ENCODE data around the gene PDE11A. TPM values are rescaled to one million over a fixed set of nuclear protein-coding genes. Genes with fewer than 3 reads are reported as not detected.

Gene PDE11A
- total RNA-seq, 2 experiments from 2014 or later, result not detected

DNA sequence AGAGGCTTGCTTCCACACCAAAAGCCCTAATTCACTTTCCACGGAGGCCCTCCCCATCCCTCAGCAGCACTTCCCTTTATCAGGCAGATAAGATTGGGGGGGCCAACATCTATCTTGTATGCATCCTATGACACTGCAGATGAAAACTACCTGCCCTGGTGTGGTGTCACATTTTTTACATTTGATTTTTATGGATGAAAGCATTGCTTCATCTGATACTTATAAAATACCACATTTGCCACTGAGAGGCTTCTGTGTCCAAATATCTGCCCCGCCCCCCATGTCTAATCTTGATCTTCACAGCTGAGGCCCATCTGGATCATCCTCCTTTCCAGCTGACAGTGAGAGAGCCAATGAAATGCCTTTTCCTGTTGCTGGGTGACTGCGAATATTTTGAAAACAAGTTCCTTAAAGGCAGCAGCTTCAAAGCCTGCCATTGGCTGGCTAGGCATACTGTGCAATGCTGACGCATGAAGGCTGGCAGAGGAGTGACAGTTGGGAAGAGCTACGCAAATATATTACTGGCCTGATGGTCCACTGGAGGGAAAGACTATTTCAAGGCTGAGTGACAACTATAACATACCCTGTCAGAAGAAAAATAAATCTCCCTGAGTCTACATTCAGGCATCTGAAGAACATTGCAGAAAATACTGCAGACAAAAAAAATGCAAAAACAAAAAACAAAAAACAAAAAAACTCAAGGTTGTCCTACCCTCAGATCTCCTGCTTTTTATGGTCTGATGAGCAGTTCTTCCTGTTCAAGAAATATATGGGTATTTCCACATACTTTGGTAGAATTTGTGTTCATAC lies 318.7 kb downstream of the PDE11A start:
- H3K27ac Mint-ChIP-seq, result no peak overlapping the region
- peaks cover 12% of the 10 kb centered on the region for H3K4me1 Mint-ChIP-seq (ENCODE audit: low read depth)
- ChIA-PET CTCF (interaction anchor here (1.6 kb wide), 1 partner anchor 10 kb away, joined by 6 read pairs; no protein-coding TSS in a partner anchor), POLR2A (no interaction called here)
- peaks cover 6% of the 10 kb centered on the region for H3K27me3 Mint-ChIP-seq
- no peak overlapping the region for H3K4me3 Mint-ChIP-seq
- no peaks in the 10 kb centered on the region for H3K9me3 Mint-ChIP-seq
- intact Hi-C loops (cut with micrococcal nuclease), result no loop called here
- peak; percentile 32 for DNase-seq
- no peaks in the 10 kb centered on the region for H3K36me3 Mint-ChIP-seq

DNA sequence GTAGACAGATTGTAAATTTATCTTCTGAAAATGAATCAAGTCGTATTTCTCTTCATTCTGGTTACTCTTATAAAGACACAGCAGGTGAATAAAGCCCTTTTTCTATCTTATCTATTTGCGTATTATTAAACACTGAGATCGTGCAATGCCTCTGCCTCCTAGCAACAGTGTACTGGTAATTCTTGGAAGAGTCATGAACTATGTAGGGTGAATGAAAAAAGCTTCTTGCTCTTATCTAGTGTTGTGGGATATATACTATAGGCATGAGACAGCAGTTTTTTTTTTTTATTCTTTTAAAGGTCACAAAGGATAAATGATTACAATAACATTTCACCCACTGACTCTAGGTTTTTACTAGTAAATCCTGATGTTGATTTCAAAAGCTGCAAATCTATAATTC lies 324.2 kb downstream of the PDE11A start:
- Mint-ChIP-seq H3K4me1 (ENCODE audit: low read depth) (no peaks in the 10 kb centered on the region), H3K4me3 (no peak overlapping the region), H3K36me3 (no peaks in the 10 kb centered on the region), H3K27ac (no peak overlapping the region), H3K27me3 (peaks cover 4% of the 10 kb centered on the region), H3K9me3 (no peaks in the 10 kb centered on the region)
- ChIA-PET CTCF (interaction anchor here (0.6 kb wide), 1 partner anchor 224 kb away, joined by 4 read pairs; no protein-coding TSS in a partner anchor), POLR2A (no interaction called here)
- no peak for DNase-seq
- intact Hi-C loops (cut with micrococcal nuclease), result no loop called here

DNA sequence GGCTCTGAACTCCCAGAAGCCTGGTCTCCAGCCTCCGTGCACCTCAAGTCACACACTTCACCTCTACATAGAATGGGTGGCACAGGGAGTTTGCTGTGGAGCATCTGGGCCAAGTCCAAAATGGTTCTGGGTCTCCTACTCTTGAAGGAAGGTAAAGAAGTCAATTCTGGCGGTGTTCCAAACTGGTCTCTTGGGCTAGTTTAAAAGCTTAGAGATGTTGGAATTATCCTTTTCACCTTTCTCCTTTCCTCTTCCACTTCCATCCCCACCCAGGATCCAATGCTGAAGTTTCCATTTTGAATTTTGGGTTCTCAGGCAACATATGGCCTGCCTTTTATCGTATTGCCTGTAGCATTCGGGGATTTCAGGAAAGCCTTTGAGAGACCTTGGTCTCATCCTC lies 325.2 kb downstream of the PDE11A start:
- intact Hi-C loops (cut with micrococcal nuclease), result no loop called here
- H3K36me3 Mint-ChIP-seq, result no peaks in the 10 kb centered on the region
- DNase-seq, result no peak
- no peak overlapping the region for H3K4me3 Mint-ChIP-seq
- H3K9me3 Mint-ChIP-seq, result no peaks in the 10 kb centered on the region
- POLR2A ChIA-PET, result no interaction called here
- H3K27me3 Mint-ChIP-seq, result peaks cover 7% of the 10 kb centered on the region
- no peaks in the 10 kb centered on the region for H3K4me1 Mint-ChIP-seq (ENCODE audit: low read depth)
- CTCF ChIA-PET, result no interaction called here
- no peak overlapping the region for H3K27ac Mint-ChIP-seq

DNA sequence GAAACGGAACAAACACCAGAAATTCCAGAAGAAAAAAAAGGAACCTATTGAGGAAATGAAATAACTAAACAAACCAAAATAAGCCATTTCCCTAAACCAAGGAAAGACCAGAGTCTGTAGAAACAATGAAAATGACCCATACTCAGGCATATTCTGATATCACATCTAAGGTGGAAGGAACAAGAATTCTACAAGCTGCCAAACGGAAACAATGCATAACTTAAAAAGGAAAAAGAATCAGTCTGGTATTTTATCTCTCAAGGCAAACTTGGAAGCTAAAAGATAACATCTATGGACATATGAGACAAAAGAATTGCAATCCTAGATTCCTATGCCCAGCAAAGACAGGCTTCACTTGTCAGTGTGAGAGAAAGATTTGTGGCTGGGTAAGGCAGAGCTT lies 326.2 kb downstream of the PDE11A start:
- Mint-ChIP-seq H3K36me3 (no peaks in the 10 kb centered on the region), H3K4me3 (no peak overlapping the region), H3K9me3 (no peaks in the 10 kb centered on the region), H3K27me3 (peaks cover 10% of the 10 kb centered on the region), H3K4me1 (ENCODE audit: low read depth) (no peaks in the 10 kb centered on the region), H3K27ac (no peak overlapping the region)
- ChIA-PET CTCF (no interaction called here), POLR2A (no interaction called here)
- DNase-seq, result no peak
- intact Hi-C loops (cut with micrococcal nuclease), result no loop called here

DNA sequence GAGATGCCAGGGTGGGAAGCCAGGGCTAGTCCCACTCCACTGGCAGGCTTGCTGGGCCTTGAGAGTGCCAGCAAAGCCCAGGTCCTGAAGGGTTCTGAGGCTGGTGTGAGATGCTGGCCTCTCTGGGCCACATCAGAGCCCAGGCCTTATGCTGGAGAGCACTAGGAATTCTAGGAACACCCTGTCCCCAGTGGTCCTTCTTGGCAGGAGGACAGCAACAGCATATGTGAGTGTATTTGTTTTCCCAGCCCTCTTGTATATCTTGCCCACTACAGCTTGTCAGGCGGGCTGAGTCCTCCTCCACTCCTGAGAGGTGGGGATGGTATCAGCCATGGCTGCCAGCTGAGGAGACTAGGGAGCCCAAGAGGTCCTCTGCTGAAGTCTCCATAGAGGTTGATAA lies 327.0 kb downstream of the PDE11A start:
- peaks cover 10% of the 10 kb centered on the region for H3K27me3 Mint-ChIP-seq
- no peak for DNase-seq
- no peak overlapping the region for H3K27ac Mint-ChIP-seq
- no peaks in the 10 kb centered on the region for H3K9me3 Mint-ChIP-seq
- no peak overlapping the region for H3K4me3 Mint-ChIP-seq
- intact Hi-C loops (cut with micrococcal nuclease), result no loop called here
- POLR2A ChIA-PET, result no interaction called here
- no peaks in the 10 kb centered on the region for H3K36me3 Mint-ChIP-seq
- CTCF ChIA-PET, result no interaction called here
- H3K4me1 Mint-ChIP-seq (ENCODE audit: low read depth), result no peaks in the 10 kb centered on the region

DNA sequence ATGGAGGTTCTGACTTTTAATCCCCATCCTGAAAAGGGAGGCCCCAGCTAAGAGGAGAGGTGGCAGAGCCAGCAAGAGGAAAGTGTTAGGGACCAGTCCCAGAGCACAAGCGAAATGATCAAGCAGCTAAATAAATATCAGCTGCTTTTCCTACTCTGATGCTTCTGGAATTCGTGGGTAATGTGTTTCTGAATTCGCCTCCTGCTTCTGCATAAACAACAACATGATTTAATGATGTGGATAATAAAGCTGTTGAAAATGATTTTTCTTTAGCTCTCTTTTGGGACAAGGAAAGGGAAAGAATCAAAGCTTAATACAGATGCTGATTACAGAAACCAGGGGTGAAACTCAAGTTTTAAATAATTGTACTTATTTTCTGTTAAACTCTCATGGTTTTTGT lies 329.7 kb downstream of the PDE11A start:
- intact Hi-C loops (cut with micrococcal nuclease), result no loop called here
- H3K9me3 Mint-ChIP-seq, result no peaks in the 10 kb centered on the region
- H3K27ac Mint-ChIP-seq, result no peak overlapping the region
- H3K36me3 Mint-ChIP-seq, result no peaks in the 10 kb centered on the region
- no peak for DNase-seq
- no peak overlapping the region for H3K4me3 Mint-ChIP-seq
- H3K4me1 Mint-ChIP-seq (ENCODE audit: low read depth), result no peaks in the 10 kb centered on the region
- H3K27me3 Mint-ChIP-seq, result peaks cover 10% of the 10 kb centered on the region
- CTCF ChIA-PET, result interaction anchor here (0.7 to 1.6 kb wide), 2 partner anchors 18 to 52 kb away, joined by 3 to 8 read pairs; no protein-coding TSS in a partner anchor
- POLR2A ChIA-PET, result no interaction called here

DNA sequence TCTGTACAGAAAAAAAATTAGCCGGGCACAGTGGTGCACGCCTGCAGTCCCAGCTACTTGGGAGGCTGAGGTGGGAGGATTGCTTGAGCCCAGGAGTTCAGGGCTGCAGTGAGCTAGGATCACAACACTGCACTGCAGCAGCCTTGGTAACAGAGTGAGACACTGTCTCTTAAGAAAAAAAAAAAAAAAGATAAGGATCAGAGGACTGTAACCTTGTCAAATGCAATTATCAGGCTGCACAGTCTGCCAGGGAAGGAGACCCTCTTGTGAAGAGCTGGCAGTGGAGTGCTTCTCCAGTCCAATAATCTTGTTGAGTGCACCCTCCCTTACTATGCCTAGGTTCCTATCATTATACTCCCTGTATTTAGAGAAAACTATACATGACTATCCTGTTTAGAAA lies 330.7 kb downstream of the PDE11A start:
- POLR2A ChIA-PET, result no interaction called here
- H3K27ac Mint-ChIP-seq, result no peak overlapping the region

DNA sequence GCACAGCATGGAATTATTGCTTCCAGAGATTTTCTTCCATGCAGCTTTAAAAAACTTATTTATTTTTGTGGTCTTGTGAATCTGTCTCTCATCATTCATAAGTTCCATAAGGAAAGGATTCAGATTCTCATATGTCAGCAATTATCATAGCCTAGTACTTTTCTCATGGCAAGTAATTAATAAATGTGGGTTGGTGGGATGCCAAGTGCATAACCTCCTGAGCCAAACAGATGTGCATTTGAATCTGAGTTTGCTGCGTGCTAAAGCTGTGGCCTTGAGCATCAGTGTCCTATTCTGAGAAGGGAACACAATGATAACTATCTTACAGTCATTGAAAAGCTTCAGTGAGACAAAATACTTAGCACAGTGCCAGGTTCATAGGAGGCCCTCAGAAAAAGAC lies 331.9 kb downstream of the PDE11A start:
- Mint-ChIP-seq H3K9me3 (no peaks in the 10 kb centered on the region), H3K27ac (no peak overlapping the region), H3K4me3 (no peak overlapping the region), H3K27me3 (peaks cover 10% of the 10 kb centered on the region), H3K4me1 (ENCODE audit: low read depth) (no peaks in the 10 kb centered on the region), H3K36me3 (no peaks in the 10 kb centered on the region)
- DNase-seq, result no peak
- ChIA-PET POLR2A (no interaction called here), CTCF (no interaction called here)
- intact Hi-C loops (cut with micrococcal nuclease), result no loop called here

More for the DNA sequence above, 330.7 kb downstream of the PDE11A start:
- Mint-ChIP-seq H3K36me3 (no peaks in the 10 kb centered on the region), H3K27me3 (peaks cover 10% of the 10 kb centered on the region), H3K4me1 (ENCODE audit: low read depth) (no peaks in the 10 kb centered on the region), H3K4me3 (no peak overlapping the region), H3K9me3 (no peaks in the 10 kb centered on the region)
- DNase-seq, result no peak
- intact Hi-C loops (cut with micrococcal nuclease), result no loop called here
- CTCF ChIA-PET, result interaction anchor here (1.6 kb wide), 1 partner anchor 17 kb away, joined by 8 read pairs; no protein-coding TSS in a partner anchor

DNA sequence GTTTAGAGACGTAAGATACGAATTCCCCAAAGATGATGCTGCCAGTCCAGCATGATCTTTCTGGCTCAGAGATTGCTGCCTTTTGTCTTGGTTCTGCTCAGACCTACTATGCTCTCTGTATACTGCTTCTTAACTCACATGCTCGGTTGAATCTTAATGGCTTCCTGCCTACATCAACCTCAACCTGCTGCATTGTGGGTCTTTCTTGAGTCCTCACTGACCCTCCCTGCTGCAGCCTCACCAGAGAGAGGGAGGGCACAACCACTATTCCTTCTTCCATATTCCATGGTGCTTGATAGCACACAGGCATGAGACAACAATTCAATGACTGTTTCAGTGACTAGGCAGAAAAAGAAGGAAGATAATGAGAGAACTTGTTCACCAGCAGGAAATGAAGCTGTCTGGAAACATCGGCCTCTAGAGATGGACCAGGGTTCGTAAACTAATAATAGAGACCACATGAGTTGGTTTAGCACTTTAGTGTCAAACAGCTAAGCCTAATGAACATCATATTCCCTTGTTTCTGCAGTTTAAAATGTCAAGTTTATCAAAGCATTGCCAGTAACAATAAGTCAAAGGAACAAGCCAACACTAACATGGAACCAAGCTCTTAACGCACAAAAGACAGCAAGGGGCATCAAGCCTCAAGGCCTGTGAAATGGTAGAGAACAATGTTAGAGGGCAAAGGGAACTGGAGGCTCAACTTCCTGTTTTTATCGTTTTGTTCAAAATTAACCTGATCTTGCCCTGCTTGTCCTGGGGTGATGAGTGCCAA lies 333.9 kb downstream of the PDE11A start:
- ChIA-PET POLR2A (no interaction called here), CTCF (interaction anchor here (0.6 to 1.5 kb wide), 3 partner anchors 19 to 243 kb away, joined by 3 to 6 read pairs (median 5); no protein-coding TSS in a partner anchor)
- no peak for DNase-seq
- Mint-ChIP-seq H3K4me1 (ENCODE audit: low read depth) (no peaks in the 10 kb centered on the region), H3K9me3 (no peaks in the 10 kb centered on the region), H3K27me3 (peaks cover 12% of the 10 kb centered on the region), H3K27ac (no peak overlapping the region), H3K36me3 (no peaks in the 10 kb centered on the region), H3K4me3 (no peak overlapping the region)
- intact Hi-C loops (cut with micrococcal nuclease), result no loop called here

DNA sequence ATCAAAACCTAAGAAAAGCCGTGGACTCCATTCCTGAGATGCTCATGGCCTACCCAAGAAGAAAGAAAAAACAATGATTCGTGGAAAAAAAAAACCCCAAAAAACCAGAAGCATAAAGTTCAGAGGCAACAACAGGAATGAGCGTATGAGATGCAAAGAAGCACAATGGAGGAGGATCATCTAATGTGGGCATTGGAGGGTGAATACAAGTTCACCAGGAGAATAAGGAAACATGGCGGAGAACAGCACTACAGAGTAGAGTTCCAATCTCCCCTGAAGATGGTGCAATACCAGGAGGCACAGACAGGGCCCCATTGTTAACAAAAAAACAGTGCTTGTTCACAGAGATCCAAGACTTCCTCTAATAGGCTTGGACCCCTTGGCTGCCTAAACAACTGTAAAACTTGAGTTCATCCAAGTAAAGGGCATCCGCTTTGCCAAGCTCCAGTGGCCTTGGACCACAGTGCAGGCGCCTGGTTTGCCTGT lies 337.2 kb downstream of the PDE11A start:
- Mint-ChIP-seq H3K9me3 (no peaks in the 10 kb centered on the region), H3K27me3 (peaks cover 16% of the 10 kb centered on the region), H3K27ac (no peak overlapping the region), H3K36me3 (no peaks in the 10 kb centered on the region), H3K4me1 (ENCODE audit: low read depth) (peaks cover 3% of the 10 kb centered on the region), H3K4me3 (no peak overlapping the region)
- intact Hi-C loops (cut with micrococcal nuclease), result no loop called here
- DNase-seq, result no peak
- POLR2A ChIA-PET, result no interaction called here
- CTCF ChIA-PET, result no interaction called here

DNA sequence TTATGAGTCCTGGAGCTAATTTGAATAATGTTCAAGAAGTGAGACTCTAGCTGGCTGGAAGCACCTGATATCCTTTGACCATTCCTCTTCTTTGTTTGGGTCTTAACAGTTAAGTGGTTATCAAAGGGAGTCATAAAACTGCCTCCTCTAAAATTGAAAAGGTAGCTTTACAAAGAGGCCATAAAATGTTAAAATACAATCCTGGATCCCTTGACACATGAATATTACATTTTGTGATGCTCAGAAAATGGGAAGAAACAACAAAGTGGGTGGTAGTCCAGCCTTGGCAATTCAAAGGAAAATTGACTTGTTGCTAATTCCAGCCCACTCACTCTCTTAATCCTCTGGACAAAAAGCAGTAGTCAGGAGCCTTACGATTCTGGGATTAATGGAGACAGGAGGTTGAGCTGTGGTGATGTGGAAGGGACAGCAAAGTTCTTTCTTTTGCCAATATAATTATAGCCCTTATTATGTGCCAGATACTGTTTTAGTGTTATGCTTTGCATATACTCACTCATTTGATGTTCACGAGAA lies 339.2 kb downstream of the PDE11A start:
- intact Hi-C loops (cut with micrococcal nuclease), result no loop called here
- H3K4me3 Mint-ChIP-seq, result no peak overlapping the region
- DNase-seq, result no peak
- peaks cover 3% of the 10 kb centered on the region for H3K4me1 Mint-ChIP-seq (ENCODE audit: low read depth)
- ChIA-PET CTCF (interaction anchor here (0.7 to 0.8 kb wide), 3 partner anchors 9 to 39 kb away, joined by 3 to 4 read pairs (median 3); no protein-coding TSS in a partner anchor), POLR2A (no interaction called here)
- no peaks in the 10 kb centered on the region for H3K36me3 Mint-ChIP-seq
- H3K9me3 Mint-ChIP-seq, result no peaks in the 10 kb centered on the region
- H3K27ac Mint-ChIP-seq, result no peak overlapping the region
- peaks cover 16% of the 10 kb centered on the region for H3K27me3 Mint-ChIP-seq

DNA sequence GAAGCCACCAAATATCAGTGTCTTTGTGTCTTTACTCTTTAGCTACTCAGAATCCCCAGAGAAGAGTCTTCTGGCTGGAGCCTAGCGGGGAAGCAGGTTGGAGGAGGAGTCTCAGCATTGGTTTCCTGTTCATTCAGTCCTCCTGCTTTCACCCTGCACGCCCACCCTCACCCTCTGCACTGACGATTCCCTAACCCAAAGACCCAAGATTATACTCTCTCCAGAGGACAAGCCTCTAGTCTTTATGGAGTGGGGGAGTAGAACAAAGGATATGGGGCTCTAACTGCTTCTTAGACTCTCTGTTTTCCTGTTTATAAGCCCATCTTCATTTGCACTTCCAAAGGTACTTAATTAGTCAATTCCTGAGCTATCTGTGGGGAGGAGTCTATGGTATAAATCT lies 341.2 kb downstream of the PDE11A start:
- H3K27ac Mint-ChIP-seq, result no peak overlapping the region
- H3K4me3 Mint-ChIP-seq, result no peak overlapping the region
- POLR2A ChIA-PET, result no interaction called here
- no peaks in the 10 kb centered on the region for H3K36me3 Mint-ChIP-seq
- no peaks in the 10 kb centered on the region for H3K9me3 Mint-ChIP-seq
- intact Hi-C loops (cut with micrococcal nuclease), result no loop called here
- DNase-seq, result no peak
- H3K4me1 Mint-ChIP-seq (ENCODE audit: low read depth), result peaks cover 3% of the 10 kb centered on the region
- H3K27me3 Mint-ChIP-seq, result peaks cover 22% of the 10 kb centered on the region
- CTCF ChIA-PET, result interaction anchor here (0.8 to 1.5 kb wide), 2 partner anchors 10 to 567 kb away, joined by 3 to 5 read pairs; no protein-coding TSS in a partner anchor
